ENCODE measurements around the gene BROX. TPM values are rescaled to one million over a fixed set of nuclear protein-coding genes. Genes with fewer than 3 reads are reported as not detected.

Gene BROX
- total and polyA plus RNA-seq, 10 of the 15 experiments (the other 5 are each of a cell fraction or from before 2014, with no cell fraction given) = 5.8 to 42.0 (median 16.8) TPM

- TF ChIP-seq SIX5 (IDR thresholded peaks at IDR 0.05; ENCODE audit: low read depth, low read length, severe bottlenecking) = no peak
Observed at GRCh38 chr1:222784371-222784770, 72.0 kb downstream of the BROX start (continued).

Other genes starting within 250 kb of the BROX start
- gene HHIPL2, start 164.5 kb upstream of the BROX start, total RNA-seq (2014; rRNA removed) = 0.11 TPM in 1 of 2 replicates, not detected in the other
- not detected in 2 replicates for gene HHIPL2, start 164.5 kb upstream of the BROX start, total RNA-seq (2014; rRNA removed; fragmentation: Illumina TruSeq; extraction: Trizol)
- gene HHIPL2, start 164.5 kb upstream of the BROX start, total RNA-seq (2021) = 0.13 TPM in 1 of 2 replicates, not detected in the other
- gene HHIPL2, start 164.5 kb upstream of the BROX start, polyA plus RNA-seq (2011; rRNA removed) = 0.16 and 0.29 TPM in 2 replicates
- gene HHIPL2, start 164.5 kb upstream of the BROX start, polyA plus RNA-seq (2014; fragmentation: Illumina TruSeq; extraction: Trizol) = 0.06 and 0.55 TPM in 2 replicates
- gene HHIPL2, start 164.5 kb upstream of the BROX start, polyA plus RNA-seq (2014; fragmentation: Nextera tagmentation; extraction: Ambion mirVana) = under 1 TPM; 0.06 to 0.09 TPM
- gene HHIPL2, start 164.5 kb upstream of the BROX start, polyA plus RNA-seq (2014; rRNA removed) = 0.06 and 0.51 TPM in 2 replicates
- gene HHIPL2, start 164.5 kb upstream of the BROX start, polyA plus RNA-seq (2016; fragmentation: Nextera tagmentation; extraction: Ambion mirVana) = not detected
- gene TAF1A, start 122.6 kb upstream of the BROX start, total RNA-seq (2014; rRNA removed) = 7.7 and 9.2 TPM in 2 replicates
- 12.3 and 12.9 TPM in 2 replicates for gene TAF1A, start 122.6 kb upstream of the BROX start, total RNA-seq (2014; rRNA removed; fragmentation: Illumina TruSeq; extraction: Trizol)
- 7.5 and 10.1 TPM in 2 replicates for gene TAF1A, start 122.6 kb upstream of the BROX start, total RNA-seq (2021)
- 13.6 and 18.2 TPM in 2 replicates for gene TAF1A, start 122.6 kb upstream of the BROX start, polyA plus RNA-seq (2011; rRNA removed)
- 9.8 and 11.1 TPM in 2 replicates for gene TAF1A, start 122.6 kb upstream of the BROX start, polyA plus RNA-seq (2014; fragmentation: Illumina TruSeq; extraction: Trizol)
- gene TAF1A, start 122.6 kb upstream of the BROX start, polyA plus RNA-seq (2014; fragmentation: Nextera tagmentation; extraction: Ambion mirVana) = 10 to 100 TPM; 12.2 to 17.9 TPM
- gene TAF1A, start 122.6 kb upstream of the BROX start, polyA plus RNA-seq (2014; rRNA removed) = 6.8 and 9.9 TPM in 2 replicates
- 10 to 100 TPM; 11.8 to 13.4 TPM for gene TAF1A, start 122.6 kb upstream of the BROX start, polyA plus RNA-seq (2016; fragmentation: Nextera tagmentation; extraction: Ambion mirVana)
- 38.4 and 49.9 TPM in 2 replicates for gene MIA3, start 94.5 kb upstream of the BROX start, total RNA-seq (2014; rRNA removed)
- 33.5 and 37.0 TPM in 2 replicates for gene MIA3, start 94.5 kb upstream of the BROX start, total RNA-seq (2014; rRNA removed; fragmentation: Illumina TruSeq; extraction: Trizol)
- 28.8 and 37.0 TPM in 2 replicates for gene MIA3, start 94.5 kb upstream of the BROX start, total RNA-seq (2021)
- 23.7 and 49.0 TPM in 2 replicates for gene MIA3, start 94.5 kb upstream of the BROX start, polyA plus RNA-seq (2011; rRNA removed)
- 42.9 and 50.8 TPM in 2 replicates for gene MIA3, start 94.5 kb upstream of the BROX start, polyA plus RNA-seq (2014; fragmentation: Illumina TruSeq; extraction: Trizol)
- gene MIA3, start 94.5 kb upstream of the BROX start, polyA plus RNA-seq (2014; fragmentation: Nextera tagmentation; extraction: Ambion mirVana) = 10 to 100 TPM; 12.9 to 19.3 TPM
- gene MIA3, start 94.5 kb upstream of the BROX start, polyA plus RNA-seq (2014; rRNA removed) = 26.6 and 28.9 TPM in 2 replicates
- 10 to 100 TPM; 25.7 to 31.7 TPM for gene MIA3, start 94.5 kb upstream of the BROX start, polyA plus RNA-seq (2016; fragmentation: Nextera tagmentation; extraction: Ambion mirVana)
- 16.3 and 17.0 TPM in 2 replicates for gene AIDA, start 73 bp upstream of the BROX start, total RNA-seq (2014; rRNA removed)
- gene AIDA, start 73 bp upstream of the BROX start, total RNA-seq (2014; rRNA removed; fragmentation: Illumina TruSeq; extraction: Trizol) = 12.9 and 13.9 TPM in 2 replicates
- gene AIDA, start 73 bp upstream of the BROX start, total RNA-seq (2021) = 27.0 and 28.3 TPM in 2 replicates
- 43.1 and 54.0 TPM in 2 replicates for gene AIDA, start 73 bp upstream of the BROX start, polyA plus RNA-seq (2011; rRNA removed)
- 33.6 and 41.9 TPM in 2 replicates for gene AIDA, start 73 bp upstream of the BROX start, polyA plus RNA-seq (2014; fragmentation: Illumina TruSeq; extraction: Trizol)
- 10 to 100 TPM in 1 of 2 experiments, 1 to 10 TPM in 1; 8.9 to 12.8 TPM for gene AIDA, start 73 bp upstream of the BROX start, polyA plus RNA-seq (2014; fragmentation: Nextera tagmentation; extraction: Ambion mirVana)
- gene AIDA, start 73 bp upstream of the BROX start, polyA plus RNA-seq (2014; rRNA removed) = 20.7 and 22.2 TPM in 2 replicates
- gene AIDA, start 73 bp upstream of the BROX start, polyA plus RNA-seq (2016; fragmentation: Nextera tagmentation; extraction: Ambion mirVana) = 10 to 100 TPM; 17.0 to 21.5 TPM
- gene FAM177B, start 24.6 kb downstream of the BROX start, total RNA-seq (2014; rRNA removed) = not detected in 2 replicates
- not detected in 2 replicates for gene FAM177B, start 24.6 kb downstream of the BROX start, total RNA-seq (2014; rRNA removed; fragmentation: Illumina TruSeq; extraction: Trizol)
- not detected in 2 replicates for gene FAM177B, start 24.6 kb downstream of the BROX start, total RNA-seq (2021)
- not detected in 2 replicates for gene FAM177B, start 24.6 kb downstream of the BROX start, polyA plus RNA-seq (2011; rRNA removed)
- not detected in 2 replicates for gene FAM177B, start 24.6 kb downstream of the BROX start, polyA plus RNA-seq (2014; fragmentation: Illumina TruSeq; extraction: Trizol)
- under 1 TPM in 1 of 2 experiments, not detected in 1; 0.06 TPM for gene FAM177B, start 24.6 kb downstream of the BROX start, polyA plus RNA-seq (2014; fragmentation: Nextera tagmentation; extraction: Ambion mirVana)
- not detected in 2 replicates for gene FAM177B, start 24.6 kb downstream of the BROX start, polyA plus RNA-seq (2014; rRNA removed)
- not detected for gene FAM177B, start 24.6 kb downstream of the BROX start, polyA plus RNA-seq (2016; fragmentation: Nextera tagmentation; extraction: Ambion mirVana)
- 0.34 and 0.82 TPM in 2 replicates for gene DISP1, start 102.5 kb downstream of the BROX start, total RNA-seq (2014; rRNA removed)
- gene DISP1, start 102.5 kb downstream of the BROX start, total RNA-seq (2014; rRNA removed; fragmentation: Illumina TruSeq; extraction: Trizol) = 0.55 and 0.72 TPM in 2 replicates
- 0.72 and 0.96 TPM in 2 replicates for gene DISP1, start 102.5 kb downstream of the BROX start, total RNA-seq (2021)
- 1.3 TPM in 2 replicates for gene DISP1, start 102.5 kb downstream of the BROX start, polyA plus RNA-seq (2011; rRNA removed)
- 0.65 and 0.76 TPM in 2 replicates for gene DISP1, start 102.5 kb downstream of the BROX start, polyA plus RNA-seq (2014; fragmentation: Illumina TruSeq; extraction: Trizol)
- gene DISP1, start 102.5 kb downstream of the BROX start, polyA plus RNA-seq (2014; fragmentation: Nextera tagmentation; extraction: Ambion mirVana) = under 1 TPM; 0.11 to 0.37 TPM
- 0.38 and 0.46 TPM in 2 replicates for gene DISP1, start 102.5 kb downstream of the BROX start, polyA plus RNA-seq (2014; rRNA removed)
- gene DISP1, start 102.5 kb downstream of the BROX start, polyA plus RNA-seq (2016; fragmentation: Nextera tagmentation; extraction: Ambion mirVana) = 1 to 10 TPM in 1 of 2 experiments, under 1 TPM in 1; 0.95 to 1.4 TPM